Tibial artery (tissue), 4 donors: ENCODE measurements around the gene TMCO4.

ENCODE experiments used
- DNase-seq, 2 donors: peaks; one replicate each; pipeline ENCODE4 v3.0.0-alpha.2; 2019
- H3K27ac ChIP-seq, 2 donors: fragments of 200-600 bp; sonication (generic) in 1 of 2; 1 replicate in 1 of 2; 2 replicates in 1 of 2; pipeline ENCODE4 v1.5.1; 2018 to 2019; ENCODE audit warnings: mild to moderate bottlenecking in 1 of 2
- H3K27me3 ChIP-seq, 2 donors: fragments of 200-600 bp; sonication (generic) in 1 of 2; one replicate each; pipeline versions ENCODE4 v1.5.1 to v1.6.0; 2016 to 2019
- H3K36me3 ChIP-seq, 3 donors: fragments of 200-600 bp; sonication (generic) in 2 of 3; one replicate each; pipeline ENCODE4 v1.5.1; 2016 to 2019; ENCODE audit warnings: mild to moderate bottlenecking in 2 of 3
- H3K4me1 ChIP-seq, 4 donors: fragments of 200-600 bp; sonication (generic) in 2 of 4; 1 replicate in 3 of 4; 2 replicates in 1 of 4; pipeline ENCODE4 v1.5.1; 2016 to 2019
- H3K4me3 ChIP-seq, 2 donors: fragments of 200-600 bp; sonication (generic) in 1 of 2; 1 replicate in 1 of 2; 2 replicates in 1 of 2; pipeline ENCODE4 v1.5.1; 2018 to 2019; ENCODE audit warnings: mild to moderate bottlenecking in 2 of 2
- H3K9me3 ChIP-seq, 3 donors: fragments of 200-600 bp; sonication (generic) in 1 of 3; one replicate each; pipeline ENCODE4 v1.5.1; 2016 to 2019
- CTCF ChIP-seq, 2 experiments: fragments of 200-600 bp in 1 of 2; fragments of 450-650 bp in 1 of 2; IDR thresholded peaks; one replicate each; pipeline ENCODE4 v1.5.1; 2017 to 2019; ENCODE audit warnings: antibody characterized with exemption in 2 of 2, mild to moderate bottlenecking in 1 of 2, moderate library complexity in 1 of 2
- intact Hi-C: fragments of 100-400 bp; cut with DNase I; formaldehyde crosslinking; loops from one replicate; pipeline ENCODE4 v1.15.0; 2023; ENCODE audit warnings: low total_unique reads

The TMCO4 gene

GRCh38 chr1:19723874-19724273 lies 75.8 kb downstream of the TMCO4 start:
- Histone ChIP-seq H3K36me3 (peaks cover 6 to 58% (median 17%) of the 10 kb centered on the region in 3 donors), H3K4me3 (no peak overlapping the region), H3K9me3 (no peaks in the 10 kb centered on the region), H3K27ac (peak overlapping the region in 1 of 2 donors; percentile 65), H3K27me3 (no peaks in the 10 kb centered on the region), H3K4me1 (peaks cover 0 to 42% (median 22%) of the 10 kb centered on the region in 4 donors)
- DNase-seq: no peak
- intact Hi-C loops: no loop called here
- TF ChIP-seq CTCF (IDR thresholded peaks at IDR 0.05): no peak

GRCh38 chr1:19720973-19721372 lies 78.7 kb downstream of the TMCO4 start:
- no peak for TF ChIP-seq CTCF (IDR thresholded peaks at IDR 0.05)
- Histone ChIP-seq H3K36me3 (peaks cover 5 to 35% (median 6%) of the 10 kb centered on the region in 3 donors), H3K27me3 (no peaks in the 10 kb centered on the region), H3K4me3 (no peak overlapping the region), H3K4me1 (peaks cover 0 to 22% (median 18%) of the 10 kb centered on the region in 4 donors), H3K27ac (no peak overlapping the region), H3K9me3 (no peaks in the 10 kb centered on the region)
- intact Hi-C loops: no loop called here
- no peak for DNase-seq

- no peak for DNase-seq
- intact Hi-C loops: no loop called here
- peaks cover 0 to 14% (median 10%) of the 10 kb centered on the region in 4 donors for H3K4me1 ChIP-seq
- H3K27ac ChIP-seq: no peak overlapping the region
- H3K9me3 ChIP-seq: no peaks in the 10 kb centered on the region
- H3K4me3 ChIP-seq: no peak overlapping the region
- H3K27me3 ChIP-seq: no peaks in the 10 kb centered on the region
- peaks cover 0 to 29% (median 6%) of the 10 kb centered on the region in 3 donors for H3K36me3 ChIP-seq
- no peak for TF ChIP-seq CTCF (IDR thresholded peaks at IDR 0.05)
Observed at GRCh38 chr1:19720174-19720573, 79.5 kb downstream of the TMCO4 start.

GRCh38 chr1:19717467-19717866 lies 82.2 kb downstream of the TMCO4 start:
- H3K27me3 ChIP-seq: no peaks in the 10 kb centered on the region
- no peak for DNase-seq
- H3K36me3 ChIP-seq: peaks cover 0 to 31% (median 0%) of the 10 kb centered on the region in 3 donors
- H3K4me1 ChIP-seq: peaks cover 0 to 9% (median 7%) of the 10 kb centered on the region in 4 donors
- no peak for TF ChIP-seq CTCF (IDR thresholded peaks at IDR 0.05)
- no peak overlapping the region for H3K4me3 ChIP-seq
- no peaks in the 10 kb centered on the region for H3K9me3 ChIP-seq
- peak overlapping the region; percentile 41 to 50 for H3K27ac ChIP-seq
- intact Hi-C loops: loop anchor here (5.0 kb wide), 1 partner anchor 95 kb away; no protein-coding TSS in a partner anchor

GRCh38 chr1:19715334-19716203 lies 84.1 kb downstream of the TMCO4 start:
- intact Hi-C loops: loop anchor here (5.0 kb wide), 1 partner anchor 97 kb away; no protein-coding TSS in a partner anchor
- Histone ChIP-seq H3K36me3 (peaks cover 0 to 26% (median 0%) of the 10 kb centered on the region in 3 donors), H3K4me1 (peaks cover 0 to 9% (median 7%) of the 10 kb centered on the region in 4 donors), H3K27ac (peak overlapping the region in 1 of 2 donors; percentile 8), H3K27me3 (no peaks in the 10 kb centered on the region), H3K9me3 (no peaks in the 10 kb centered on the region), H3K4me3 (no peak overlapping the region)
- TF ChIP-seq CTCF (IDR thresholded peaks at IDR 0.05): peak; percentile 86
- peak; percentile 92 to 96 for DNase-seq
